HG02623 (cell line): ENCODE results near the gene BUD23.
"Not testable (repeated sequence)": the region's sequence is repeated elsewhere in the genome, so short reads cannot be mapped to it uniquely, and the experiment has no call there.

ENCODE experiments used
- ATAC-seq: cut with Tn5 transposase; IDR thresholded peaks from one replicate; pipeline ENCODE4 v1.9.1; 2021; ENCODE audit warnings: moderate library complexity; ENCODE audit not compliant: unreplicated experiment

Gene BUD23

GRCh38 chr7:73718438-73718881 lies 35.1 kb downstream of the BUD23 start:
- ATAC-seq: no peak

- ATAC-seq: peak; percentile 69
These were observed 35.8 kb downstream of the BUD23 start, which contains the start of gene STX1A for GRCh38 chr7:73718905-73719805. Gene STX1A, minus strand, starts transcription at chr7:73719669. Its CDS starts 38 bp downstream, at chr7:73719631.

GRCh38 chr7:73719806-73720169 lies 36.4 kb downstream of the BUD23 start:
- no peak for ATAC-seq

- not testable (repeated sequence) for ATAC-seq
These were observed 37.0 kb downstream of the BUD23 start for GRCh38 chr7:73720443-73720842.

GRCh38 chr7:73721377-73721817 lies 38.0 kb downstream of the BUD23 start:
- no peak for ATAC-seq

- ATAC-seq: not testable (repeated sequence)
These were observed 38.8 kb downstream of the BUD23 start for GRCh38 chr7:73722182-73722581.

- no peak for ATAC-seq
These were observed 39.4 kb downstream of the BUD23 start for GRCh38 chr7:73722785-73723184.

GRCh38 chr7:73723813-73724212 lies 40.4 kb downstream of the BUD23 start:
- ATAC-seq: no peak

GRCh38 chr7:73726083-73726466 lies 42.7 kb downstream of the BUD23 start:
- no peak for ATAC-seq

- no peak for ATAC-seq
These were observed 44.6 kb downstream of the BUD23 start for GRCh38 chr7:73727952-73728351.

- ATAC-seq: no peak
These were observed 45.2 kb downstream of the BUD23 start for GRCh38 chr7:73728551-73728950.

- no peak for ATAC-seq
These were observed 47.1 kb downstream of the BUD23 start for GRCh38 chr7:73730485-73730884.

GRCh38 chr7:73732397-73732796 lies 49.0 kb downstream of the BUD23 start:
- ATAC-seq: no peak

GRCh38 chr7:73734619-73735527 lies 51.5 kb downstream of the BUD23 start:
- peak; percentile 31 for ATAC-seq

GRCh38 chr7:73735528-73735905 lies 52.1 kb downstream of the BUD23 start:
- no peak for ATAC-seq

GRCh38 chr7:73736885-73737284 lies 53.5 kb downstream of the BUD23 start:
- no peak for ATAC-seq

- no peak for ATAC-seq
These were observed 54.3 kb downstream of the BUD23 start for GRCh38 chr7:73737491-73738219.

- no peak for ATAC-seq
These were observed 54.8 kb downstream of the BUD23 start for GRCh38 chr7:73738220-73738611.

GRCh38 chr7:73738612-73739386 lies 55.4 kb downstream of the BUD23 start, which contains the start of gene ABHD11:
Gene ABHD11, minus strand, starts transcription at chr7:73738802. Its CDS starts 32 bp downstream, at chr7:73738770.
- peak; percentile 87 for ATAC-seq

GRCh38 chr7:73739387-73739767 lies 56.0 kb downstream of the BUD23 start:
- ATAC-seq: no peak
